SU-DHL-6 (cell line): ENCODE measurements around the gene TRIM5.

Source experiments
- H2AFZ ChIP-seq: fragments of 200-600 bp; sonication (generic); 2 replicates; pipeline ENCODE4 v1.6.1; 2014; ENCODE audit warnings: low read depth, mild to moderate bottlenecking, moderate library complexity, mixed read lengths, antibody characterized with exemption, low read length; ENCODE audit not compliant: severe bottlenecking
- H3F3A ChIP-seq: fragments of 200-600 bp; shearing (Covaris generic); 2 replicates; pipeline ENCODE4 v1.6.0; 2016; ENCODE audit warnings: antibody characterized with exemption, mild to moderate bottlenecking; ENCODE audit not compliant: insufficient read depth
- H3K27ac ChIP-seq: fragments of 200-600 bp; sonication (generic); 2 replicates; pipeline ENCODE4 v1.5.1; 2016; ENCODE audit warnings: low read depth, mild to moderate bottlenecking, low read length, moderate library complexity, mixed read lengths
- H3K27me3 ChIP-seq: fragments of 200-600 bp; sonication (generic), shearing (Covaris generic); 2 replicates; pipeline ENCODE4 v1.6.0; 2014; ENCODE audit warnings: mild to moderate bottlenecking, low read length
- H3K36me3 ChIP-seq: fragments of 200-600 bp; sonication (generic); 2 replicates; pipeline ENCODE4 v1.6.1; 2014; ENCODE audit warnings: mild to moderate bottlenecking, low read length, mixed read lengths
- H3K4me2 ChIP-seq: fragments of 300-600, 200-600 bp; shearing (Covaris generic), sonication (generic); 2 replicates; pipeline ENCODE4 v1.6.0; 2014; ENCODE audit warnings: low read length, low read depth, mild to moderate bottlenecking; ENCODE audit not compliant: poor library complexity, severe bottlenecking
- H3K4me3 ChIP-seq: fragments of 200-600 bp; sonication (generic); 2 replicates; pipeline ENCODE4 v1.5.1; 2014; ENCODE audit warnings: antibody characterized with exemption, low read length, mild to moderate bottlenecking, mixed read lengths; ENCODE audit not compliant: insufficient read depth, poor library complexity, severe bottlenecking
- H3K79me2 ChIP-seq: fragments of 200-600 bp; sonication (generic); 2 replicates; pipeline ENCODE4 v1.6.1; 2014; ENCODE audit warnings: mild to moderate bottlenecking, low read length, moderate library complexity; ENCODE audit not compliant: insufficient read depth
- H3K9ac ChIP-seq: fragments of 200-600 bp; sonication (generic); 2 replicates; pipeline ENCODE4 v1.7.0; 2014; ENCODE audit warnings: mild to moderate bottlenecking, low read length
- H3K9me2 ChIP-seq: fragments of 200-600 bp; sonication (generic); replicated peaks from 2 replicates; pipeline ENCODE4 v1.6.1; 2014; ENCODE audit warnings: low read length; ENCODE audit not compliant: insufficient read depth
- H3K9me3 ChIP-seq: fragments of 200-600 bp; sonication (generic); 2 replicates; pipeline ENCODE4 v1.6.1; 2014; ENCODE audit warnings: low read length, mixed read lengths; ENCODE audit not compliant: insufficient read depth
- H4K20me1 ChIP-seq: fragments of 200-600 bp; sonication (generic); 2 replicates; pipeline ENCODE4 v1.6.1; 2014; ENCODE audit warnings: low read depth, mild to moderate bottlenecking, antibody characterized with exemption, low read length, moderate library complexity, mixed read lengths
- EZH2phosphoT487 ChIP-seq: fragments of 200-600 bp; sonication (generic), shearing (Covaris generic); conservative IDR thresholded peaks from 2 replicates; pipeline ENCODE4 v1.6.1; 2018; ENCODE audit warnings: mild to moderate bottlenecking, antibody characterized with exemption, low read length, moderate library complexity, mixed read lengths
- TF ChIP-seq, protein P1 (sequence below): fragments of 200-600 bp; sonication (generic); IDR thresholded peaks from one replicate; pipeline ENCODE4 v1.5.1; 2017; ENCODE audit warnings: antibody characterized with exemption, mild to moderate bottlenecking, low read length, moderate library complexity; ENCODE audit not compliant: insufficient read depth, poor library complexity, severe bottlenecking

Gene TRIM5

DNA sequence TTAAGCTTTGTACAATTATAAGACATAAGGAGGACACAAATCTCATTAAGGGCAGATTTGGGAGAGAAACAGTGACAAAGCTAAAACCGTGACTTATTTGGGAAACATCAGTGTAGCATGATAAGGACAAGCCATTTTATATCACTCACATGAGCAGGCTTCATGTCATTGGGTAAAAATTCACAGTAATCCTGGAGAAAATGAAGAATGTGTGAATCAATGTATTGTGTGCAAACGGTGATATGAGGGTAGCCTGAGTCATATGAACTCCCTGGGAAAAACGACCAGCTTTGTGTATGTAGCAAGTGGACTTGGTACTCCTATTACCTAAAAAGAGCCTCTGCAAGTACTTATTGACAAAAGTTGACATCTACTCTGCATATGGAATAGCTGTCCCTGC lies 66.1 kb downstream of the TRIM5 start:
- no peaks in the 10 kb centered on the region for H3K9me3 ChIP-seq
- H3F3A ChIP-seq = no peaks in the 10 kb centered on the region
- no peak overlapping the region for H3K9ac ChIP-seq
- H3K4me3 ChIP-seq = no peak overlapping the region
- H3K9me2 ChIP-seq = no peaks in the 10 kb centered on the region
- no peaks in the 10 kb centered on the region for H4K20me1 ChIP-seq
- no peaks in the 10 kb centered on the region for H3K27me3 ChIP-seq
- H2AFZ ChIP-seq = no peak overlapping the region
- H3K79me2 ChIP-seq = no peaks in the 10 kb centered on the region
- TF ChIP-seq, protein P1, sequence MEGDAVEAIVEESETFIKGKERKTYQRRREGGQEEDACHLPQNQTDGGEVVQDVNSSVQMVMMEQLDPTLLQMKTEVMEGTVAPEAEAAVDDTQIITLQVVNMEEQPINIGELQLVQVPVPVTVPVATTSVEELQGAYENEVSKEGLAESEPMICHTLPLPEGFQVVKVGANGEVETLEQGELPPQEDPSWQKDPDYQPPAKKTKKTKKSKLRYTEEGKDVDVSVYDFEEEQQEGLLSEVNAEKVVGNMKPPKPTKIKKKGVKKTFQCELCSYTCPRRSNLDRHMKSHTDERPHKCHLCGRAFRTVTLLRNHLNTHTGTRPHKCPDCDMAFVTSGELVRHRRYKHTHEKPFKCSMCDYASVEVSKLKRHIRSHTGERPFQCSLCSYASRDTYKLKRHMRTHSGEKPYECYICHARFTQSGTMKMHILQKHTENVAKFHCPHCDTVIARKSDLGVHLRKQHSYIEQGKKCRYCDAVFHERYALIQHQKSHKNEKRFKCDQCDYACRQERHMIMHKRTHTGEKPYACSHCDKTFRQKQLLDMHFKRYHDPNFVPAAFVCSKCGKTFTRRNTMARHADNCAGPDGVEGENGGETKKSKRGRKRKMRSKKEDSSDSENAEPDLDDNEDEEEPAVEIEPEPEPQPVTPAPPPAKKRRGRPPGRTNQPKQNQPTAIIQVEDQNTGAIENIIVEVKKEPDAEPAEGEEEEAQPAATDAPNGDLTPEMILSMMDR = no peak
- no peak for TF ChIP-seq EZH2phosphoT487
- no peak overlapping the region for H3K4me2 ChIP-seq
- H3K36me3 ChIP-seq = no peaks in the 10 kb centered on the region
- H3K27ac ChIP-seq = no peak overlapping the region
